Measurements from ENCODE around the gene SNX25. TPM values are rescaled to one million over a fixed set of nuclear protein-coding genes. Genes with fewer than 3 reads are reported as not detected.

SNX25 gene
- total and polyA plus RNA-seq, 8 donors = 4.8 to 15.0 (median 10.9) TPM

GRCh38 chr4:185211641-185212040 is 2.2 kb downstream of the SNX25 start:
- DNase-seq (no peak), ATAC-seq (no peak), FAIRE-seq (no peak)
- intact Hi-C loops (cut with DNase I) = no loop called here
- no peak for TF ChIP-seq CTCF (IDR thresholded peaks at IDR 0.05)
- no peaks in the 10 kb centered on the region for H3K36me3 ChIP-seq
- no peaks in the 10 kb centered on the region for H3K27me3 ChIP-seq
- H3K4me1 ChIP-seq = peaks cover 0 to 14% (median 7%) of the 10 kb centered on the region in 3 donors
- peak overlapping the region in 2 of 4 donors; percentile 78 to 87 for H3K27ac ChIP-seq
- peak overlapping the region in 2 of 4 donors; percentile 64 to 79 for H3K4me3 ChIP-seq
- H3K9me3 ChIP-seq = no peaks in the 10 kb centered on the region
- 17 to 23% methylated on average over 2 of the region's 2 CpGs for WGBS, 2 donors

DNA sequence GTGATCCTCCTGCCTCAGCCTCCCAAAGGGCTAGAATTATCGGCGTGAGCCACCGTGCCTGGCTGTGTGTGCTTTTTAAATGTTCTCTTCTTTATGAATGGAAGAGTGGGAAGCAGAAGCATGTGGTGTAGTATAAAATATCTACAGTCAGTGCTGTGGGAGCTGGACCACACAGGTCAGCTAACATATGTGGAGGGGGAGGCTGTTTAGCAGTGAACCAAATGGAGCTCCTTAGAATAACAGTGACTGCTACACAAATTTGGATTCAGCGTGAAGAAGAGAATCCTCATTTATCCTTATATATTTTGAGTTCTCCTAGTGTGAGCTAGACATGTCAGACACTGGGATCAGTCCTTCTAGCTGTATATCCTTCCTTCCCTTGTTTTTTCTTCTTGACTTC is 3.2 kb downstream of the SNX25 start:
- no peaks in the 10 kb centered on the region for H3K9me3 ChIP-seq
- FAIRE-seq = no peak
- no peaks in the 10 kb centered on the region for H3K36me3 ChIP-seq
- no peak for DNase-seq
- intact Hi-C loops (cut with DNase I) = no loop called here
- peaks cover 0 to 14% (median 7%) of the 10 kb centered on the region in 3 donors for H3K4me1 ChIP-seq
- no peak for TF ChIP-seq CTCF (IDR thresholded peaks at IDR 0.05)
- no peaks in the 10 kb centered on the region for H3K27me3 ChIP-seq
- ATAC-seq = no peak
- no peak overlapping the region for H3K27ac ChIP-seq
- no peak overlapping the region for H3K4me3 ChIP-seq
- WGBS, 2 donors = 89 to 94% methylated on average over 4 of the region's 4 CpGs

DNA sequence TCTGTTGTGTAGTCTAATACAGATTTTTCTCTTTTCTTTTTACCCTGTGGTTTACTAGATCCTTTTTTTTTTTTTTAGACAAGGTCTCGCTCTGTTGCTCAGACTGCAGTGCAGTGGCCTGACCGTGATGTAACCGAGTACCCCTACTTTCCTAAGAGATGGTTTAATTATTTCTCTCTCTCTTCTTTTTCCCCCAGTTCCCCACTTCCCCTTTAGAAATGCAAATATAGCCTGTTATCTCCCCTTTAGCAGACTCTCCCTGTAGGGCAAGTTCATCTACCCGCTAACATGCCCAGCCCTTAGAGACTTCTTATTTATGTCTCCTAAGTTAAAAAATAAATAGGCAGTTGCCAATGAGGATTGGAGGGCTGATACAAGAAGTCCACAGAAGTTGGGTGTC is 4.5 kb downstream of the SNX25 start:
- Histone ChIP-seq H3K4me1 (peaks cover 0 to 11% (median 7%) of the 10 kb centered on the region in 3 donors), H3K9me3 (no peaks in the 10 kb centered on the region), H3K4me3 (no peak overlapping the region), H3K36me3 (no peaks in the 10 kb centered on the region), H3K27ac (no peak overlapping the region), H3K27me3 (no peaks in the 10 kb centered on the region)
- no peak for FAIRE-seq
- DNase-seq = no peak
- ATAC-seq = no peak
- TF ChIP-seq CTCF (IDR thresholded peaks at IDR 0.05) = no peak
- intact Hi-C loops (cut with DNase I) = no loop called here
- 91 to 97% methylated on average over 4 of the region's 4 CpGs for WGBS, 2 donors

GRCh38 chr4:185215261-185215660 is 5.9 kb downstream of the SNX25 start:
- intact Hi-C loops (cut with DNase I) = no loop called here
- Histone ChIP-seq H3K9me3 (no peaks in the 10 kb centered on the region), H3K4me1 (peaks cover 5 to 13% (median 10%) of the 10 kb centered on the region in 3 donors), H3K27ac (no peak overlapping the region), H3K27me3 (no peaks in the 10 kb centered on the region), H3K4me3 (no peak overlapping the region), H3K36me3 (no peaks in the 10 kb centered on the region)
- DNase-seq = no peak
- FAIRE-seq = no peak
- no peak for ATAC-seq
- no peak for TF ChIP-seq CTCF (IDR thresholded peaks at IDR 0.05)
- 76 to 78% methylated on average over 2 of the region's 2 CpGs for WGBS, 2 donors

GRCh38 chr4:185217408-185217975 is 8.1 kb downstream of the SNX25 start:
- no peak overlapping the region for H3K4me3 ChIP-seq
- no peak overlapping the region for H3K27ac ChIP-seq
- 80 to 82% methylated on average over 6 of the region's 6 CpGs for WGBS, 2 donors
- DNase-seq = no peak
- no peak for ATAC-seq
- intact Hi-C loops (cut with DNase I) = no loop called here
- peaks cover 3 to 5% (median 5%) of the 10 kb centered on the region in 3 donors for H3K4me1 ChIP-seq
- H3K9me3 ChIP-seq = no peaks in the 10 kb centered on the region
- no peaks in the 10 kb centered on the region for H3K36me3 ChIP-seq
- TF ChIP-seq CTCF (IDR thresholded peaks at IDR 0.05) = no peak
- FAIRE-seq = no peak
- H3K27me3 ChIP-seq = no peaks in the 10 kb centered on the region
